IMR-90 (cell line): ENCODE measurements around the gene SLC24A3.

Experiments
- BHLHE40 ChIP-seq: fragments of 150-350 bp; IDR thresholded peaks from 2 replicates; pipeline ENCODE4 v1.6.1; 2016; ENCODE audit warnings: mild to moderate bottlenecking, low read depth, low read length
- CEBPB ChIP-seq: IDR thresholded peaks from 2 replicates; pipeline ENCODE4 v1.6.1; 2012; ENCODE audit warnings: low read depth, low read length, improper control_type of control experiment
- CHD1 ChIP-seq: IDR thresholded peaks from 2 replicates; pipeline ENCODE4 v1.6.1; 2012; ENCODE audit warnings: low read depth, low read length, improper control_type of control experiment
- ELK1 ChIP-seq: fragments of 150-350 bp; IDR thresholded peaks from 2 replicates; pipeline ENCODE4 v1.6.1; 2016; ENCODE audit warnings: low read depth, mild to moderate bottlenecking, low read length, moderate library complexity, borderline replicate concordance
- FOS ChIP-seq: fragments of 150-350 bp; IDR thresholded peaks from 2 replicates; pipeline ENCODE4 v1.6.1; 2016; ENCODE audit warnings: low read depth, low read length
- MAZ ChIP-seq: IDR thresholded peaks from 2 replicates; pipeline ENCODE4 v1.6.1; 2012; ENCODE audit warnings: low read depth, mild to moderate bottlenecking, low read length, improper control_type of control experiment, moderate library complexity, borderline replicate concordance
- MXI1 ChIP-seq: IDR thresholded peaks from 2 replicates; pipeline ENCODE4 v1.6.1; 2012; ENCODE audit warnings: low read depth, mild to moderate bottlenecking, low read length, moderate library complexity, borderline replicate concordance
- NFE2L2 ChIP-seq: fragments of 150-350 bp; IDR thresholded peaks from 2 replicates; pipeline ENCODE4 v1.6.1; 2016; ENCODE audit warnings: low read depth, mild to moderate bottlenecking, low read length
- POLR2A ChIP-seq: IDR thresholded peaks from 2 replicates; pipeline ENCODE4 v1.6.1; 2012; ENCODE audit warnings: mild to moderate bottlenecking, low read depth, low read length
- RFX5 ChIP-seq: IDR thresholded peaks from 2 replicates; pipeline ENCODE4 v1.8.0; 2012; ENCODE audit warnings: low read depth, mild to moderate bottlenecking, low read length, moderate library complexity
- SMC3 ChIP-seq: fragments of 150-350 bp; IDR thresholded peaks from 2 replicates; pipeline ENCODE4 v1.6.1; 2016; ENCODE audit warnings: low read depth, mild to moderate bottlenecking, antibody characterized with exemption, low read length, moderate library complexity
- TF ChIP-seq, protein P1 (sequence below): conservative IDR thresholded peaks from 2 replicates; pipeline ENCODE4 v1.5.1; 2012; ENCODE audit warnings: mild to moderate bottlenecking, low read depth, low read length, improper control_type of control experiment
- TF ChIP-seq, protein P2 (sequence below): fragments of 150-350 bp; IDR thresholded peaks from 2 replicates; pipeline ENCODE4 v1.6.1; 2017; ENCODE audit warnings: mild to moderate bottlenecking, antibody characterized with exemption, low read length, low read depth

- TF ChIP-seq MXI1 (no peak), SMC3 (no peak), BHLHE40 (no peak), RFX5 (no peak), POLR2A (no peak), MAZ (no peak), ELK1 (no peak), NFE2L2 (no peak), CEBPB (no peak), FOS (no peak), CHD1 (no peak)
- TF ChIP-seq, protein P1, sequence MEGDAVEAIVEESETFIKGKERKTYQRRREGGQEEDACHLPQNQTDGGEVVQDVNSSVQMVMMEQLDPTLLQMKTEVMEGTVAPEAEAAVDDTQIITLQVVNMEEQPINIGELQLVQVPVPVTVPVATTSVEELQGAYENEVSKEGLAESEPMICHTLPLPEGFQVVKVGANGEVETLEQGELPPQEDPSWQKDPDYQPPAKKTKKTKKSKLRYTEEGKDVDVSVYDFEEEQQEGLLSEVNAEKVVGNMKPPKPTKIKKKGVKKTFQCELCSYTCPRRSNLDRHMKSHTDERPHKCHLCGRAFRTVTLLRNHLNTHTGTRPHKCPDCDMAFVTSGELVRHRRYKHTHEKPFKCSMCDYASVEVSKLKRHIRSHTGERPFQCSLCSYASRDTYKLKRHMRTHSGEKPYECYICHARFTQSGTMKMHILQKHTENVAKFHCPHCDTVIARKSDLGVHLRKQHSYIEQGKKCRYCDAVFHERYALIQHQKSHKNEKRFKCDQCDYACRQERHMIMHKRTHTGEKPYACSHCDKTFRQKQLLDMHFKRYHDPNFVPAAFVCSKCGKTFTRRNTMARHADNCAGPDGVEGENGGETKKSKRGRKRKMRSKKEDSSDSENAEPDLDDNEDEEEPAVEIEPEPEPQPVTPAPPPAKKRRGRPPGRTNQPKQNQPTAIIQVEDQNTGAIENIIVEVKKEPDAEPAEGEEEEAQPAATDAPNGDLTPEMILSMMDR: no peak
- TF ChIP-seq, protein P2, sequence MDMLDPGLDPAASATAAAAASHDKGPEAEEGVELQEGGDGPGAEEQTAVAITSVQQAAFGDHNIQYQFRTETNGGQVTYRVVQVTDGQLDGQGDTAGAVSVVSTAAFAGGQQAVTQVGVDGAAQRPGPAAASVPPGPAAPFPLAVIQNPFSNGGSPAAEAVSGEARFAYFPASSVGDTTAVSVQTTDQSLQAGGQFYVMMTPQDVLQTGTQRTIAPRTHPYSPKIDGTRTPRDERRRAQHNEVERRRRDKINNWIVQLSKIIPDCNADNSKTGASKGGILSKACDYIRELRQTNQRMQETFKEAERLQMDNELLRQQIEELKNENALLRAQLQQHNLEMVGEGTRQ: no peak
Observed at GRCh38 chr20:19605786-19606485, 393.5 kb downstream of the SLC24A3 start.
